CD14-positive monocyte (primary cell): ENCODE data around the gene PEA15. TPM values are rescaled to one million over a fixed set of nuclear protein-coding genes. Genes with fewer than 3 reads are reported as not detected.

Source experiments
- DNase-seq, 3 donors: peaks; one replicate each; pipeline ENCODE4 v3.0.0-alpha.2; 2011 to 2022
- H2AFZ ChIP-seq: 2 replicates; pipeline ENCODE4 v1.6.0; 2012; ENCODE audit warnings: mild to moderate bottlenecking, low read depth, low read length, inconsistent platforms; ENCODE audit not compliant: insufficient read depth, poor library complexity, severe bottlenecking
- H3K27ac ChIP-seq, 2 donors: 1 replicate in 1 of 2; 2 replicates in 1 of 2; pipeline ENCODE4 v1.5.1; 2012 to 2013; ENCODE audit warnings: low read length in 2 of 2, control low read depth in 1 of 2, inconsistent platforms in 1 of 2, low read depth in 1 of 2, mild to moderate bottlenecking in 1 of 2
- H3K27me3 ChIP-seq, 2 donors: one replicate each; pipeline versions ENCODE4 v1.6.0 to v1.6.1; 2011 to 2013; ENCODE audit warnings: low read length in 2 of 2; ENCODE audit not compliant: control insufficient read depth in 2 of 2, insufficient read depth in 2 of 2
- H3K36me3 ChIP-seq, 2 donors: replicated peaks in 1 of 2; 1 replicate in 1 of 2; 2 replicates in 1 of 2; pipeline versions ENCODE4 v1.5.1 to v1.6.1; 2012 to 2013; ENCODE audit warnings: low read length in 2 of 2, control low read depth in 1 of 2, inconsistent platforms in 1 of 2, mild to moderate bottlenecking in 1 of 2; ENCODE audit not compliant: insufficient read depth in 2 of 2, control insufficient read depth in 1 of 2
- H3K4me1 ChIP-seq, 2 donors: 1 replicate in 1 of 2; 2 replicates in 1 of 2; pipeline versions ENCODE4 v1.5.1 to v1.6.1; 2012 to 2013; ENCODE audit warnings: low read length in 2 of 2, control low read depth in 1 of 2, inconsistent platforms in 1 of 2, mild to moderate bottlenecking in 1 of 2, moderate library complexity in 1 of 2; ENCODE audit not compliant: insufficient read depth in 2 of 2, control insufficient read depth in 1 of 2
- H3K4me2 ChIP-seq: replicated peaks from 2 replicates; pipeline ENCODE3; 2012; ENCODE audit warnings: low read length, moderate library complexity, mild to moderate bottlenecking; ENCODE audit not compliant: poor library complexity, severe bottlenecking; ENCODE audit errors: extremely low read depth
- H3K4me3 ChIP-seq, 3 experiments: fragments of 200-600 bp in 1 of 3; sonication (generic) in 1 of 3; replicated peaks in 1 of 3; 1 replicate in 2 of 3; 2 replicates in 1 of 3; pipeline ENCODE4 v1.5.1; 2011 to 2013; ENCODE audit warnings: low read length in 3 of 3, mild to moderate bottlenecking in 3 of 3, control low read depth in 2 of 3, low read depth in 2 of 3, inconsistent platforms in 1 of 3, moderate library complexity in 1 of 3
- H3K79me2 ChIP-seq: 2 replicates; pipeline ENCODE4 v1.6.0; 2012; ENCODE audit warnings: mild to moderate bottlenecking, control low read depth, inconsistent platforms, low read length, moderate library complexity; ENCODE audit not compliant: insufficient read depth
- H3K9ac ChIP-seq: 2 replicates; pipeline ENCODE4 v1.6.0; 2017; ENCODE audit warnings: low read length, mild to moderate bottlenecking; ENCODE audit not compliant: insufficient read depth, poor library complexity, severe bottlenecking
- H3K9me3 ChIP-seq, 2 donors: replicated peaks in 1 of 2; 1 replicate in 1 of 2; 2 replicates in 1 of 2; pipeline versions ENCODE4 v1.5.1 to v1.6.1; 2012 to 2013; ENCODE audit warnings: low read length in 2 of 2, control low read depth in 1 of 2; ENCODE audit not compliant: control insufficient read depth in 1 of 2, insufficient read depth in 1 of 2
- H4K20me1 ChIP-seq: 2 replicates; pipeline ENCODE4 v1.6.0; 2012; ENCODE audit warnings: mild to moderate bottlenecking, low read length, control low read depth, moderate library complexity; ENCODE audit not compliant: insufficient read depth
- H3K27ac Mint-ChIP-seq, 7 donors: one replicate each; pipeline ENCODE4 v1.8.0; 2020; ENCODE audit warnings: mild to moderate bottlenecking in 7 of 7, mixed read lengths in 7 of 7, moderate library complexity in 6 of 7, inconsistent platforms in 2 of 7
- H3K27me3 Mint-ChIP-seq, 3 donors: one replicate each; pipeline ENCODE4 v1.8.0; 2021 to 2022; ENCODE audit warnings: low read depth in 3 of 3, mild to moderate bottlenecking in 3 of 3, mixed read lengths in 3 of 3, moderate library complexity in 3 of 3, inconsistent platforms in 1 of 3
- H3K36me3 Mint-ChIP-seq, 2 donors: one replicate each; pipeline ENCODE4 v1.8.0; 2020; ENCODE audit warnings: mixed read lengths in 2 of 2, inconsistent platforms in 1 of 2, mild to moderate bottlenecking in 1 of 2
- H3K4me1 Mint-ChIP-seq: one replicate; pipeline ENCODE4 v1.8.0; 2020; ENCODE audit warnings: mild to moderate bottlenecking, mixed read lengths
- H3K4me3 Mint-ChIP-seq, 2 donors: one replicate each; pipeline ENCODE4 v1.8.0; 2020; ENCODE audit warnings: mild to moderate bottlenecking in 2 of 2, mixed read lengths in 2 of 2, moderate library complexity in 1 of 2
- H3K9me3 Mint-ChIP-seq, 7 donors: one replicate each; pipeline ENCODE4 v1.8.0; 2020 to 2022; ENCODE audit warnings: mixed read lengths in 7 of 7, mild to moderate bottlenecking in 6 of 7, moderate library complexity in 6 of 7, inconsistent platforms in 2 of 7
- WGBS: methylation state at CpG from one replicate; pipeline ENCODE4 v1.1.5; 2013; ENCODE audit warnings: missing lambda C conversion rate; ENCODE audit not compliant: insufficient coverage; 5-methylcytosine and 5-hydroxymethylcytosine counted together
- intact Hi-C, 2 donors: fragments of 100-400 bp; cut with micrococcal nuclease; formaldehyde crosslinking; loops; one replicate each; pipeline versions ENCODE4 v1.15.0 to v1.15.1; 2023
- polyA plus RNA-seq, 3 donors: library from polyadenylated mRNA; depleted of rRNA in 1 of 3; unstranded in 2 of 3; stranded (reverse) in 1 of 3; fragments of 300-500 nt in 2 of 3; fragments of >200 nt in 1 of 3; fragmentation: Illumina TruSeq in 2 of 3; gene quantifications; 1 replicate in 2 of 3; 2 replicates in 1 of 3; pipeline ENCODE4 v1.2.3, GENCODE V29; 2012 to 2021
- TF ChIP-seq, protein P1 (sequence below): fragments of 200-600 bp; IDR thresholded peaks from one replicate; pipeline ENCODE4 v1.8.0; 2022; ENCODE audit warnings: antibody characterized with exemption, mild to moderate bottlenecking

Gene PEA15
- polyA plus RNA-seq, 3 donors: 23.6 to 163 (median 38.1) TPM

DNA sequence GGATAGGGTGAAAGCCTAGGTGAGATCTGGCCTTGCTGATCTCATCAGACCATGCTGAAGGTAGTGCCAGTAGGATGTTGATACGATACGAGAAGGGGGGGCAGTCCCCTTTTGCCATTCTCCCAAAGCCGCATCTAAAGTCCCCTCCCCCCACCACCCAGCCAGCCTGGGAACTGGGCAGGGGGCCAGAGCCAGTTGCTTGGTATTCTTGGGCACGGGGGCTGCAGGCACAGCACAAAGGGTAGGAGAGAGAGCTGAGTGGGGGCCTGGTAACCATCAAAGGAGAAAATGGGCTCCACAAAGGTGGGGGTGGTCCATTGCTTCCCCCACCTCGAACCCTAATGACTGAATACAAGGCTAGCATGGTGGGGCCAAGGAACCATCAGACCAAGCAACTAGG, 5.4 kb downstream of the PEA15 start:
- Histone ChIP-seq H3K27ac (peak overlapping the region in 1 of 2 donors; percentile 32), H4K20me1 (peaks cover 71% of the 10 kb centered on the region), H2AFZ (no peak overlapping the region), H3K9me3 (no peaks in the 10 kb centered on the region), H3K27me3 (no peaks in the 10 kb centered on the region), H3K9ac (no peak overlapping the region), H3K4me2 (no peak overlapping the region), H3K79me2 (peaks cover 3% of the 10 kb centered on the region), H3K36me3 (peaks cover 58 to 83% of the 10 kb centered on the region in 2 donors), H3K4me1 (peaks cover 14 to 19% of the 10 kb centered on the region in 2 donors), H3K4me3 (no peak overlapping the region)
- TF ChIP-seq, protein P1, sequence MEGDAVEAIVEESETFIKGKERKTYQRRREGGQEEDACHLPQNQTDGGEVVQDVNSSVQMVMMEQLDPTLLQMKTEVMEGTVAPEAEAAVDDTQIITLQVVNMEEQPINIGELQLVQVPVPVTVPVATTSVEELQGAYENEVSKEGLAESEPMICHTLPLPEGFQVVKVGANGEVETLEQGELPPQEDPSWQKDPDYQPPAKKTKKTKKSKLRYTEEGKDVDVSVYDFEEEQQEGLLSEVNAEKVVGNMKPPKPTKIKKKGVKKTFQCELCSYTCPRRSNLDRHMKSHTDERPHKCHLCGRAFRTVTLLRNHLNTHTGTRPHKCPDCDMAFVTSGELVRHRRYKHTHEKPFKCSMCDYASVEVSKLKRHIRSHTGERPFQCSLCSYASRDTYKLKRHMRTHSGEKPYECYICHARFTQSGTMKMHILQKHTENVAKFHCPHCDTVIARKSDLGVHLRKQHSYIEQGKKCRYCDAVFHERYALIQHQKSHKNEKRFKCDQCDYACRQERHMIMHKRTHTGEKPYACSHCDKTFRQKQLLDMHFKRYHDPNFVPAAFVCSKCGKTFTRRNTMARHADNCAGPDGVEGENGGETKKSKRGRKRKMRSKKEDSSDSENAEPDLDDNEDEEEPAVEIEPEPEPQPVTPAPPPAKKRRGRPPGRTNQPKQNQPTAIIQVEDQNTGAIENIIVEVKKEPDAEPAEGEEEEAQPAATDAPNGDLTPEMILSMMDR: no peak
- no peak overlapping the region for H3K27ac Mint-ChIP-seq
- peaks cover 76 to 85% of the 10 kb centered on the region in 2 donors for H3K36me3 Mint-ChIP-seq
- intact Hi-C loops: no loop called here
- H3K27me3 Mint-ChIP-seq: peaks cover 0 to 3% (median 0%) of the 10 kb centered on the region in 3 donors
- no peak overlapping the region for H3K4me3 Mint-ChIP-seq
- H3K9me3 Mint-ChIP-seq: no peaks in the 10 kb centered on the region
- H3K4me1 Mint-ChIP-seq: peaks cover 27% of the 10 kb centered on the region
- no peak for DNase-seq
- 100% methylated on average over 1 of the region's 5 CpGs for WGBS

- Mint-ChIP-seq H3K4me3 (no peak overlapping the region), H3K9me3 (no peaks in the 10 kb centered on the region), H3K36me3 (peaks cover 83 to 92% of the 10 kb centered on the region in 2 donors), H3K27me3 (peaks cover 0 to 3% (median 0%) of the 10 kb centered on the region in 3 donors), H3K4me1 (peaks cover 23% of the 10 kb centered on the region), H3K27ac (peak overlapping the region in 2 of 7 donors; percentile 33 to 57)
- H3K27ac ChIP-seq: peak overlapping the region in 1 of 2 donors; percentile 32
- H2AFZ ChIP-seq: no peak overlapping the region
- TF ChIP-seq, protein P1: no peak
- H3K9me3 ChIP-seq: no peaks in the 10 kb centered on the region
- H3K4me2 ChIP-seq: no peak overlapping the region
- H3K4me1 ChIP-seq: peaks cover 9 to 12% of the 10 kb centered on the region in 2 donors
- 93% methylated on average over 7 of the region's 10 CpGs for WGBS
- intact Hi-C loops: no loop called here
- H4K20me1 ChIP-seq: peaks cover 71% of the 10 kb centered on the region
- H3K9ac ChIP-seq: no peak overlapping the region
- no peaks in the 10 kb centered on the region for H3K27me3 ChIP-seq
- H3K36me3 ChIP-seq: peaks cover 65 to 90% of the 10 kb centered on the region in 2 donors
- no peak overlapping the region for H3K4me3 ChIP-seq
- no peaks in the 10 kb centered on the region for H3K79me2 ChIP-seq
- DNase-seq: no peak
These were observed 6.0 kb downstream of the PEA15 start for GRCh38 chr1:160211046-160211790.
